ENCODE data around the gene DAP.

- no peak for TF ChIP-seq TCF12 (IDR thresholded peaks at IDR 0.05)
- TF ChIP-seq TCF12 (CRISPR knock-in tag; IDR thresholded peaks at IDR 0.05) = no peak
- TF ChIP-seq NR2C2 (CRISPR knock-in tag; IDR thresholded peaks at IDR 0.05; ENCODE audit: borderline replicate concordance) = no peak
- TF ChIP-seq, protein P1, sequence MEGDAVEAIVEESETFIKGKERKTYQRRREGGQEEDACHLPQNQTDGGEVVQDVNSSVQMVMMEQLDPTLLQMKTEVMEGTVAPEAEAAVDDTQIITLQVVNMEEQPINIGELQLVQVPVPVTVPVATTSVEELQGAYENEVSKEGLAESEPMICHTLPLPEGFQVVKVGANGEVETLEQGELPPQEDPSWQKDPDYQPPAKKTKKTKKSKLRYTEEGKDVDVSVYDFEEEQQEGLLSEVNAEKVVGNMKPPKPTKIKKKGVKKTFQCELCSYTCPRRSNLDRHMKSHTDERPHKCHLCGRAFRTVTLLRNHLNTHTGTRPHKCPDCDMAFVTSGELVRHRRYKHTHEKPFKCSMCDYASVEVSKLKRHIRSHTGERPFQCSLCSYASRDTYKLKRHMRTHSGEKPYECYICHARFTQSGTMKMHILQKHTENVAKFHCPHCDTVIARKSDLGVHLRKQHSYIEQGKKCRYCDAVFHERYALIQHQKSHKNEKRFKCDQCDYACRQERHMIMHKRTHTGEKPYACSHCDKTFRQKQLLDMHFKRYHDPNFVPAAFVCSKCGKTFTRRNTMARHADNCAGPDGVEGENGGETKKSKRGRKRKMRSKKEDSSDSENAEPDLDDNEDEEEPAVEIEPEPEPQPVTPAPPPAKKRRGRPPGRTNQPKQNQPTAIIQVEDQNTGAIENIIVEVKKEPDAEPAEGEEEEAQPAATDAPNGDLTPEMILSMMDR (CRISPR knock-in tag; IDR thresholded peaks at IDR 0.05) = no peak
- no peak for TF ChIP-seq JUN (CRISPR knock-in tag; IDR thresholded peaks at IDR 0.05)
- TF ChIP-seq NR2F6 (IDR thresholded peaks at IDR 0.05) = no peak
- TF ChIP-seq NR2F6 (CRISPR knock-in tag; IDR thresholded peaks at IDR 0.05) = no peak
Observed at GRCh38 chr5:10708189-10708944, 52.7 kb downstream of the DAP start.

All from HepG2 (cell line).